HG03460 (cell line): ENCODE measurements around the gene INSM1.
"Not testable (repeated sequence)": the region's sequence is repeated elsewhere in the genome, so short reads cannot be mapped to it uniquely, and the experiment has no call there.

Experiments used
- ATAC-seq: cut with Tn5 transposase; IDR thresholded peaks from one replicate; pipeline ENCODE4 v1.9.1; 2021; ENCODE audit not compliant: unreplicated experiment

The INSM1 gene

GRCh38 chr20:20367575-20368417 lies at the start of gene INSM1:
TSS of gene INSM1 (plus strand) at chr20:20368104. CDS start at chr20:20368268, 164 bp downstream.
- no peak for ATAC-seq

- no peak for ATAC-seq
Observed at GRCh38 chr20:20318365-20319161, 49.3 kb upstream of the INSM1 start.

- ATAC-seq: no peak
Observed at GRCh38 chr20:20321134-20321533, 46.8 kb upstream of the INSM1 start.

GRCh38 chr20:20321917-20322316 lies 46.0 kb upstream of the INSM1 start:
- no peak for ATAC-seq

GRCh38 chr20:20322912-20323311 lies 45.0 kb upstream of the INSM1 start:
- no peak for ATAC-seq

- no peak for ATAC-seq
Observed at GRCh38 chr20:20327746-20328145, 40.2 kb upstream of the INSM1 start.

- ATAC-seq: no peak
Observed at GRCh38 chr20:20329564-20329963, 38.3 kb upstream of the INSM1 start.

GRCh38 chr20:20331156-20331555 lies 36.7 kb upstream of the INSM1 start:
- ATAC-seq: no peak

- ATAC-seq: no peak
Observed at GRCh38 chr20:20331817-20332216, 36.1 kb upstream of the INSM1 start.

- ATAC-seq: peak; percentile 29
Observed at GRCh38 chr20:20333866-20334265, 34.0 kb upstream of the INSM1 start.

- ATAC-seq: peak; percentile 98
Observed at GRCh38 chr20:20334489-20334888, 33.4 kb upstream of the INSM1 start.

GRCh38 chr20:20338133-20338730 lies 29.7 kb upstream of the INSM1 start:
- ATAC-seq: no peak

GRCh38 chr20:20340443-20340842 lies 27.5 kb upstream of the INSM1 start:
- ATAC-seq: no peak

- no peak for ATAC-seq
Observed at GRCh38 chr20:20341371-20341770, 26.5 kb upstream of the INSM1 start.

- ATAC-seq: no peak
Observed at GRCh38 chr20:20342066-20342465, 25.8 kb upstream of the INSM1 start.

- ATAC-seq: no peak
Observed at GRCh38 chr20:20343932-20344331, 24.0 kb upstream of the INSM1 start.

GRCh38 chr20:20344476-20344875 lies 23.4 kb upstream of the INSM1 start:
- ATAC-seq: no peak

GRCh38 chr20:20353576-20353975 lies 14.3 kb upstream of the INSM1 start:
- ATAC-seq: no peak

- ATAC-seq: not testable (repeated sequence)
Observed at GRCh38 chr20:20355503-20355902, 12.4 kb upstream of the INSM1 start.

- ATAC-seq: no peak
Observed at GRCh38 chr20:20358801-20359200, 9.1 kb upstream of the INSM1 start.

GRCh38 chr20:20359628-20360027 lies 8.3 kb upstream of the INSM1 start:
- no peak for ATAC-seq

- ATAC-seq: no peak
Observed at GRCh38 chr20:20360464-20360863, 7.4 kb upstream of the INSM1 start.
